HepG2 (cell line): ENCODE data around the gene VEGFA. TPM values are rescaled to one million over a fixed set of nuclear protein-coding genes. Genes with fewer than 3 reads are reported as not detected.

ENCODE experiments used
- ATF4 ChIP-seq, 2 experiments: fragments of 450-650 bp in 1 of 2; sonication (generic) in 1 of 2; formaldehyde crosslinking; IDR thresholded peaks; 2 replicates each; pipeline versions ENCODE4 v1.5.0 to v1.8.0; 2020 to 2022; ENCODE audit warnings: mild to moderate bottlenecking in 1 of 2, missing genetic modification reagents in 1 of 2
- CEBPG ChIP-seq: IDR thresholded peaks from 2 replicates; pipeline ENCODE4 v1.6.1; 2016
- ERF ChIP-seq: IDR thresholded peaks from 2 replicates; pipeline ENCODE4 v1.6.1; 2018; ENCODE audit warnings: missing biosample characterization, missing genetic modification reagents
- FOXO4 ChIP-seq: sonication (generic); formaldehyde crosslinking; conservative IDR thresholded peaks from 2 replicates; pipeline ENCODE4 v1.8.1; 2023; ENCODE audit warnings: missing genetic modification reagents
- GABPB1 ChIP-seq: IDR thresholded peaks from 2 replicates; pipeline ENCODE4 v1.6.1; 2016; ENCODE audit warnings: mild to moderate bottlenecking, missing genetic modification reagents, moderate library complexity, missing compliant biosample characterization
- MIXL1 ChIP-seq: IDR thresholded peaks from 2 replicates; pipeline ENCODE4 v1.6.1; 2016
- NBN ChIP-seq: fragments of 450-650 bp; conservative IDR thresholded peaks from 2 replicates; pipeline ENCODE4 v1.6.1; 2017
- RFXANK ChIP-seq: IDR thresholded peaks from 2 replicates; pipeline ENCODE4 v1.6.1; 2016
- SIX4 ChIP-seq: sonication (generic); formaldehyde crosslinking; IDR thresholded peaks from 2 replicates; pipeline ENCODE4 v1.4.0; 2020; ENCODE audit warnings: missing genetic modification reagents
- TFDP2 ChIP-seq: sonication (generic); formaldehyde crosslinking; IDR thresholded peaks from 2 replicates; pipeline ENCODE4 v1.4.0; 2020; ENCODE audit warnings: missing genetic modification reagents
- ZNF276 ChIP-seq: sonication (generic); formaldehyde crosslinking; IDR thresholded peaks from 2 replicates; pipeline ENCODE4 v1.4.0; 2020; ENCODE audit warnings: mild to moderate bottlenecking, low read depth, missing genetic modification reagents
- ZNF512B ChIP-seq: sonication (generic); formaldehyde crosslinking; IDR thresholded peaks from 2 replicates; pipeline ENCODE4 v1.5.1; 2020; ENCODE audit warnings: missing genetic modification reagents, mild to moderate bottlenecking, borderline replicate concordance
- ZNF772 ChIP-seq: sonication (generic); formaldehyde crosslinking; IDR thresholded peaks from 2 replicates; pipeline ENCODE4 v1.5.0; 2020; ENCODE audit warnings: mild to moderate bottlenecking, missing genetic modification reagents
- ZNF800 ChIP-seq: sonication (generic); formaldehyde crosslinking; IDR thresholded peaks from 2 replicates; pipeline ENCODE4 v1.4.0; 2020; ENCODE audit warnings: missing genetic modification reagents
- ZSCAN25 ChIP-seq: sonication (generic); formaldehyde crosslinking; IDR thresholded peaks from 2 replicates; pipeline ENCODE4 v1.8.0; 2022; ENCODE audit warnings: mild to moderate bottlenecking, missing genetic modification reagents
- ZXDC ChIP-seq: sonication (generic); formaldehyde crosslinking; IDR thresholded peaks from 2 replicates; pipeline ENCODE4 v1.5.0; 2020; ENCODE audit warnings: mild to moderate bottlenecking, missing genetic modification reagents
- polyA plus RNA-seq, 8 experiments: library from polyadenylated mRNA; depleted of rRNA in 3 of 8; stranded (reverse) in 7 of 8; unstranded in 1 of 8; fragments of >200 nt; fragmentation: Illumina TruSeq in 4 of 8; extraction: Trizol in 4 of 8; gene quantifications; 2 replicates each; pipeline versions ENCODE4 v1.2.1 to v1.2.3, GENCODE V29; 2011 to 2016; ENCODE audit warnings: low read depth in 4 of 8, missing spikeins in 1 of 8, mixed read lengths in 1 of 8; ENCODE audit not compliant: insufficient read depth in 1 of 8
- total RNA-seq, 5 experiments: library from RNA; depleted of rRNA; stranded (reverse); fragments of >200 nt; fragmentation: Illumina TruSeq; extraction: Trizol; gene quantifications; 2 replicates each; pipeline ENCODE4 v1.2.3, GENCODE V29; 2016; ENCODE audit warnings: low read depth in 1 of 5

The VEGFA gene
- total and polyA plus RNA-seq, 2 of the 13 experiments (the other 11 are each of a cell fraction or from before 2014, with no cell fraction given): 68.1 to 629 TPM

GRCh38 chr6:43736211-43736786 is 33.7 kb upstream of the VEGFA start (continued):
- TF ChIP-seq ZNF276 (CRISPR knock-in tag) (no peak), ZSCAN25 (no peak), GABPB1 (CRISPR knock-in tag) (0 out of 2 replicates have a peak, but pooled peaks have one; percentile 14), FOXO4 (CRISPR knock-in tag) (no peak), ZNF512B (CRISPR knock-in tag) (peak; percentile 51; the same call in 1 of the 2 replicates), ERF (CRISPR knock-in tag) (no peak), SIX4 (CRISPR knock-in tag) (no peak), ZNF772 (CRISPR knock-in tag) (peak; percentile 63; the same call in 1 of the 2 replicates), ZXDC (CRISPR knock-in tag) (no peak), RFXANK (no peak), ZNF800 (CRISPR knock-in tag) (no peak), TFDP2 (CRISPR knock-in tag) (0 out of 2 replicates have a peak, but pooled peaks have one; percentile 18), ATF4 (CRISPR knock-in tag; IDR thresholded peaks at IDR 0.05) (peak in 1 of 2 experiments; percentile 62; a peak in 2 of 4 replicates), NBN (no peak), CEBPG (CRISPR knock-in tag) (peak; percentile 43; the same call in 1 of the 2 replicates), MIXL1 (CRISPR knock-in tag) (0 out of 2 replicates have a peak, but pooled peaks have one; percentile 59)
